SU-DHL-6 (cell line): Measurements from ENCODE around the gene FBRSL1.

Experiments used
- H2AFZ ChIP-seq: fragments of 200-600 bp; sonication (generic); 2 replicates; pipeline ENCODE4 v1.6.1; 2014; ENCODE audit warnings: low read depth, mild to moderate bottlenecking, moderate library complexity, mixed read lengths, antibody characterized with exemption, low read length; ENCODE audit not compliant: severe bottlenecking
- H3F3A ChIP-seq: fragments of 200-600 bp; shearing (Covaris generic); 2 replicates; pipeline ENCODE4 v1.6.0; 2016; ENCODE audit warnings: antibody characterized with exemption, mild to moderate bottlenecking; ENCODE audit not compliant: insufficient read depth
- H3K27ac ChIP-seq: fragments of 200-600 bp; sonication (generic); 2 replicates; pipeline ENCODE4 v1.5.1; 2016; ENCODE audit warnings: low read depth, mild to moderate bottlenecking, low read length, moderate library complexity, mixed read lengths
- H3K27me3 ChIP-seq: fragments of 200-600 bp; sonication (generic), shearing (Covaris generic); 2 replicates; pipeline ENCODE4 v1.6.0; 2014; ENCODE audit warnings: mild to moderate bottlenecking, low read length
- H3K36me3 ChIP-seq: fragments of 200-600 bp; sonication (generic); 2 replicates; pipeline ENCODE4 v1.6.1; 2014; ENCODE audit warnings: mild to moderate bottlenecking, low read length, mixed read lengths
- H3K4me2 ChIP-seq: fragments of 300-600, 200-600 bp; shearing (Covaris generic), sonication (generic); 2 replicates; pipeline ENCODE4 v1.6.0; 2014; ENCODE audit warnings: low read length, low read depth, mild to moderate bottlenecking; ENCODE audit not compliant: poor library complexity, severe bottlenecking
- H3K4me3 ChIP-seq: fragments of 200-600 bp; sonication (generic); 2 replicates; pipeline ENCODE4 v1.5.1; 2014; ENCODE audit warnings: antibody characterized with exemption, low read length, mild to moderate bottlenecking, mixed read lengths; ENCODE audit not compliant: insufficient read depth, poor library complexity, severe bottlenecking
- H3K79me2 ChIP-seq: fragments of 200-600 bp; sonication (generic); 2 replicates; pipeline ENCODE4 v1.6.1; 2014; ENCODE audit warnings: mild to moderate bottlenecking, low read length, moderate library complexity; ENCODE audit not compliant: insufficient read depth
- H3K9ac ChIP-seq: fragments of 200-600 bp; sonication (generic); 2 replicates; pipeline ENCODE4 v1.7.0; 2014; ENCODE audit warnings: mild to moderate bottlenecking, low read length
- H3K9me2 ChIP-seq: fragments of 200-600 bp; sonication (generic); replicated peaks from 2 replicates; pipeline ENCODE4 v1.6.1; 2014; ENCODE audit warnings: low read length; ENCODE audit not compliant: insufficient read depth
- H3K9me3 ChIP-seq: fragments of 200-600 bp; sonication (generic); 2 replicates; pipeline ENCODE4 v1.6.1; 2014; ENCODE audit warnings: low read length, mixed read lengths; ENCODE audit not compliant: insufficient read depth
- H4K20me1 ChIP-seq: fragments of 200-600 bp; sonication (generic); 2 replicates; pipeline ENCODE4 v1.6.1; 2014; ENCODE audit warnings: low read depth, mild to moderate bottlenecking, antibody characterized with exemption, low read length, moderate library complexity, mixed read lengths
- CTCF ChIP-seq: fragments of 200-600 bp; sonication (generic); IDR thresholded peaks from one replicate; pipeline ENCODE4 v1.5.1; 2017; ENCODE audit warnings: antibody characterized with exemption, mild to moderate bottlenecking, low read length, moderate library complexity; ENCODE audit not compliant: insufficient read depth, poor library complexity, severe bottlenecking
- EZH2phosphoT487 ChIP-seq: fragments of 200-600 bp; sonication (generic), shearing (Covaris generic); conservative IDR thresholded peaks from 2 replicates; pipeline ENCODE4 v1.6.1; 2018; ENCODE audit warnings: mild to moderate bottlenecking, antibody characterized with exemption, low read length, moderate library complexity, mixed read lengths

The FBRSL1 gene

DNA sequence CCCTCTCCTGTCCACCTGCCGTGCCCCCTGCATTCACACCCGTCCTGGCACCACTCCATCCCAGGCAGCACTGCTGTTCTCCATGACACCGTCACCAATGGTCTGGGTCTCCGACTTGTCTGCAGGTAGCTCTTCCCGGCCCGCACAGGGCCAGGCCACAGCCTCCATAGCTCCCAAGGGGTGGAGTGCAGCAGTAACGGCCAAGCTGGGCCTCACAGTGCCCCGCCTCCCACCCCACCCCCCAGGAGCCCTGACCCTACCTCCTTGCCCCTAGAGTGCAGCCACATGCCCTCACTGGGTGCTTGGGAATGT, 12.9 kb downstream of the FBRSL1 start:
- Histone ChIP-seq H3F3A (no peaks in the 10 kb centered on the region), H3K9ac (no peak overlapping the region), H3K27me3 (no peaks in the 10 kb centered on the region), H3K4me2 (no peak overlapping the region), H3K79me2 (no peaks in the 10 kb centered on the region), H2AFZ (no peak overlapping the region), H4K20me1 (peaks cover 3% of the 10 kb centered on the region; the same call in 1 of the 2 replicates), H3K27ac (no peak overlapping the region), H3K4me3 (no peak overlapping the region), H3K9me2 (no peaks in the 10 kb centered on the region), H3K9me3 (no peaks in the 10 kb centered on the region), H3K36me3 (no peaks in the 10 kb centered on the region)
- TF ChIP-seq EZH2phosphoT487 = no peak
- no peak for TF ChIP-seq CTCF

DNA sequence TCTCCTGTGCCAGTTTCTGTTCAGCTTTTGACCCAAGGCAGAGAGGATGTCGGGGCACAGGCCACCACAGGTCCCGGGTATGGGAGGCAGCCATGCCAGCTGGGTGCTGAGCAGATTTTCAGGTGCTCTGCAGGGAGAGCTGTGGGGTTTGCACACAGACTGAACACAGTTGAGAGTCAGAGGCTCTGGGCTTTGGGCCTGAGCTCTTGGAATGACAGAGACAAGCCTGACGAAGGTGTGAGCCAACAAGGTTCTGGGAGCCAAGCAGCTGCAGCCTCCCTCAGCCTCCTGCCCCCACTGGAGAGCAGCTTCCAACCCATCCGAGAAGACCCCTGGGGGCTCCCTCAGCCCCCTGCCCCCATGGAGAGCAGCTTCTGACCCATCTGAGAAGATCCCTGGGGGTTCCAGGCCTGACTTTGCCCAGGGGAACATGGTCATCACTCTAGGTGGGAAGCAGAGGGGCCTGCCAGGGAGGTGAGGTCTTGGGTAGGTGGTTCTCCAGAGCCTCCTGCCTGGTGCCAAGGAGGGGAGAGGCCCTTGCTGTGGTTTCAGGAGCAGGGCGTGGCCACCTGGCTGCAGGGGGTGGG, 13.8 kb downstream of the FBRSL1 start:
- no peaks in the 10 kb centered on the region for H3K36me3 ChIP-seq
- no peak overlapping the region for H2AFZ ChIP-seq
- H3K27me3 ChIP-seq = no peaks in the 10 kb centered on the region
- TF ChIP-seq EZH2phosphoT487 (no peak), CTCF (no peak)
- peaks cover 3% of the 10 kb centered on the region; the same call in 1 of the 2 replicates for H4K20me1 ChIP-seq
- H3K27ac ChIP-seq = no peak overlapping the region
- H3K79me2 ChIP-seq = no peaks in the 10 kb centered on the region
- no peaks in the 10 kb centered on the region for H3K9me3 ChIP-seq
- no peaks in the 10 kb centered on the region for H3K9me2 ChIP-seq
- H3K9ac ChIP-seq = no peak overlapping the region
- H3K4me2 ChIP-seq = no peak overlapping the region
- no peaks in the 10 kb centered on the region for H3F3A ChIP-seq
- no peak overlapping the region for H3K4me3 ChIP-seq

GRCh38 chr12:132505105-132505851, 15.3 kb downstream of the FBRSL1 start:
- Histone ChIP-seq H3K9me3 (no peaks in the 10 kb centered on the region), H3K9me2 (no peaks in the 10 kb centered on the region), H2AFZ (no peak overlapping the region), H3K4me2 (no peak overlapping the region), H3K79me2 (no peaks in the 10 kb centered on the region), H4K20me1 (peaks cover 3% of the 10 kb centered on the region; the same call in 1 of the 2 replicates), H3K9ac (no peak overlapping the region), H3K27me3 (no peaks in the 10 kb centered on the region), H3K27ac (no peak overlapping the region), H3K4me3 (no peak overlapping the region), H3F3A (no peaks in the 10 kb centered on the region), H3K36me3 (no peaks in the 10 kb centered on the region)
- TF ChIP-seq EZH2phosphoT487 (no peak), CTCF (no peak)
